ENCODE measurements around the gene GEMIN4. TPM values are rescaled to one million over a fixed set of nuclear protein-coding genes. Genes with fewer than 3 reads are reported as not detected.

GEMIN4 gene
- polyA plus RNA-seq, 1 donor (not counting 4 experiments of a cell fraction or from before 2014, with no cell fraction given) = 29.5 TPM

- no peak overlapping the region for H3K4me3 ChIP-seq (ENCODE audit: control insufficient read depth in 2 of 3, extremely low read depth in 1 of 3, insufficient read depth in 2 of 3, low read depth in 1 of 3, low read length in 3 of 3)
- H3K27ac ChIP-seq (ENCODE audit: control insufficient read depth, insufficient read depth, low read length) = no peak overlapping the region
- peaks cover 88% of the 10 kb centered on the region for H3K79me2 ChIP-seq (ENCODE audit: control insufficient read depth, insufficient read depth, low read length)
- peaks cover 33 to 59% of the 10 kb centered on the region in 2 experiments for H3K36me3 ChIP-seq (ENCODE audit: control insufficient read depth in 2 of 2, extremely low read depth in 1 of 2, insufficient read depth in 2 of 2, low read length in 2 of 2)
- no peaks in the 10 kb centered on the region for H3K9me1 ChIP-seq (ENCODE audit: control insufficient read depth, extremely low read depth, insufficient read depth, low read length)
- H2AFZ ChIP-seq (ENCODE audit: control insufficient read depth, low read length) = no peak overlapping the region
- no peak for TF ChIP-seq CTCF (optimal IDR thresholded peaks at IDR 0.05 in 1 of 3, IDR thresholded peaks at IDR 0.05 in 1 of 3, conservative IDR thresholded peaks at IDR 0.05 in 1 of 3; ENCODE audit: extremely low read depth in 1 of 3, insufficient read depth in 2 of 3, low read length in 3 of 3)
- no peak for TF ChIP-seq EZH2 (IDR thresholded peaks at IDR 0.05; ENCODE audit: low read length)
- no peak overlapping the region for H3K4me2 ChIP-seq (ENCODE audit: control insufficient read depth, extremely low read depth, insufficient read depth, low read depth, low read length)
- peaks cover 16% of the 10 kb centered on the region for H4K20me1 ChIP-seq (ENCODE audit: control insufficient read depth, extremely low read depth, insufficient read depth, low read length)
- DNase-seq (ENCODE audit: low read depth, low spot score) (no peak), FAIRE-seq (no peak)
- dilution Hi-C loops (cut with MboI; ENCODE audit: extremely low pct_ligation_motif_present, low sequenced_read_pairs) = no loop called here
- H3K9me3 ChIP-seq (ENCODE audit: control insufficient read depth, low read depth, low read length) = no peaks in the 10 kb centered on the region
- H3K27me3 ChIP-seq (ENCODE audit: control insufficient read depth, extremely low read depth, insufficient read depth, low read length) = no peaks in the 10 kb centered on the region
- no peak overlapping the region for H3K9ac ChIP-seq (ENCODE audit: control insufficient read depth, extremely low read depth, insufficient read depth, low read length)
- peaks cover 12% of the 10 kb centered on the region for H3K4me1 ChIP-seq (ENCODE audit: control insufficient read depth, extremely low read depth, insufficient read depth, low read length)
These were observed 5.9 kb downstream of the GEMIN4 start for GRCh38 chr17:746181-746580.

GRCh38 chr17:745406-745805 lies 6.7 kb downstream of the GEMIN4 start:
- no peak overlapping the region for H3K9ac ChIP-seq (ENCODE audit: control insufficient read depth, extremely low read depth, insufficient read depth, low read length)
- DNase-seq (ENCODE audit: low read depth, low spot score) (no peak), FAIRE-seq (no peak)
- peaks cover 80% of the 10 kb centered on the region for H3K79me2 ChIP-seq (ENCODE audit: control insufficient read depth, insufficient read depth, low read length)
- no peak overlapping the region for H2AFZ ChIP-seq (ENCODE audit: control insufficient read depth, low read length)
- TF ChIP-seq EZH2 (IDR thresholded peaks at IDR 0.05; ENCODE audit: low read length) (no peak), CTCF (optimal IDR thresholded peaks at IDR 0.05 in 1 of 3, IDR thresholded peaks at IDR 0.05 in 1 of 3, conservative IDR thresholded peaks at IDR 0.05 in 1 of 3; ENCODE audit: extremely low read depth in 1 of 3, insufficient read depth in 2 of 3, low read length in 3 of 3) (no peak)
- H3K4me1 ChIP-seq (ENCODE audit: control insufficient read depth, extremely low read depth, insufficient read depth, low read length) = peaks cover 4% of the 10 kb centered on the region
- H3K4me2 ChIP-seq (ENCODE audit: control insufficient read depth, extremely low read depth, insufficient read depth, low read depth, low read length) = no peak overlapping the region
- peaks cover 16% of the 10 kb centered on the region for H4K20me1 ChIP-seq (ENCODE audit: control insufficient read depth, extremely low read depth, insufficient read depth, low read length)
- H3K9me1 ChIP-seq (ENCODE audit: control insufficient read depth, extremely low read depth, insufficient read depth, low read length) = no peaks in the 10 kb centered on the region
- peaks cover 39 to 65% of the 10 kb centered on the region in 2 experiments for H3K36me3 ChIP-seq (ENCODE audit: control insufficient read depth in 2 of 2, extremely low read depth in 1 of 2, insufficient read depth in 2 of 2, low read length in 2 of 2)
- H3K27ac ChIP-seq (ENCODE audit: control insufficient read depth, insufficient read depth, low read length) = no peak overlapping the region
- dilution Hi-C loops (cut with MboI; ENCODE audit: extremely low pct_ligation_motif_present, low sequenced_read_pairs) = no loop called here
- no peaks in the 10 kb centered on the region for H3K27me3 ChIP-seq (ENCODE audit: control insufficient read depth, extremely low read depth, insufficient read depth, low read length)
- H3K9me3 ChIP-seq (ENCODE audit: control insufficient read depth, low read depth, low read length) = no peaks in the 10 kb centered on the region
- no peak overlapping the region for H3K4me3 ChIP-seq (ENCODE audit: control insufficient read depth in 2 of 3, extremely low read depth in 1 of 3, insufficient read depth in 2 of 3, low read depth in 1 of 3, low read length in 3 of 3)

Data from keratinocyte (primary cell).